Endothelial cell of umbilical vein (primary cell): Measurements from ENCODE around the gene SHKBP1. TPM values are rescaled to one million over a fixed set of nuclear protein-coding genes. Genes with fewer than 3 reads are reported as not detected.

Source experiments
- BruUV-seq: library from RNA; stranded (reverse); fragments of 400-500 nt; replicated peaks from 2 replicates; lab custom pipeline; 2021; lab: Mats Ljungman, UMichigan
- CTCF ChIA-PET: fragments of 300-600, 350-600 bp; sonication (Branson Sonifier 250); formaldehyde crosslinking; loops from one replicate; lab custom pipeline; 2021; ENCODE audit warnings: antibody characterized with exemption, inconsistent platforms; lab: Charles Lee
- POLR2A ChIA-PET: fragments of 300-600, 350-600 bp; sonication (Branson Sonifier 250); formaldehyde crosslinking; loops from one replicate; lab custom pipeline; 2021; ENCODE audit warnings: antibody characterized with exemption, inconsistent platforms; lab: Charles Lee
- DNase-seq: peaks from one replicate; pipeline ENCODE4 v3.0.0-alpha.2; 2011; ENCODE audit warnings: low read depth, low spot score
- FAIRE-seq: peaks from 2 replicates; lab custom pipeline; 2011; peaks lifted over from hg19 to GRCh38; lab: Jason Lieb, UNC
- H2AFZ ChIP-seq: 2 replicates; pipeline ENCODE4 v1.6.0; 2012; ENCODE audit warnings: low read depth, low read length, control low read depth, inconsistent platforms
- H3K27ac ChIP-seq: 2 replicates; pipeline ENCODE4 v1.5.1; 2011; ENCODE audit warnings: low read depth, mild to moderate bottlenecking, control low read depth, low read length, moderate library complexity; ENCODE audit not compliant: insufficient read depth
- H3K27me3 ChIP-seq, 2 experiments: 2 replicates each; pipeline versions ENCODE4 v1.6.0 to v1.6.1; 2011; ENCODE audit warnings: low read length in 2 of 2, mixed read lengths in 1 of 2; ENCODE audit not compliant: control insufficient read depth in 2 of 2, insufficient read depth in 2 of 2
- H3K36me3 ChIP-seq, 2 experiments: 2 replicates in 1 of 2; 3 replicates in 1 of 2; pipeline ENCODE4 v1.5.1; 2011; ENCODE audit warnings: low read length in 2 of 2, mild to moderate bottlenecking in 1 of 2, moderate library complexity in 1 of 2; ENCODE audit not compliant: control insufficient read depth in 2 of 2, insufficient read depth in 2 of 2; ENCODE audit errors: extremely low read depth in 1 of 2
- H3K4me1 ChIP-seq: 3 replicates; pipeline ENCODE4 v1.5.1; 2011; ENCODE audit warnings: mild to moderate bottlenecking, low read length; ENCODE audit not compliant: control insufficient read depth, insufficient read depth; ENCODE audit errors: extremely low read depth
- H3K4me2 ChIP-seq: 2 replicates; pipeline ENCODE4 v1.6.1; 2011; ENCODE audit warnings: low read length, control low read depth, mixed read lengths; ENCODE audit not compliant: insufficient read depth
- H3K4me3 ChIP-seq, 3 experiments: fragments of 200-600 bp in 1 of 3; sonication (generic), shearing (Covaris generic) in 1 of 3; replicated peaks in 1 of 3; 2 replicates each; pipeline ENCODE4 v1.5.1; 2011 to 2016; ENCODE audit warnings: control low read depth in 3 of 3, low read length in 3 of 3, mild to moderate bottlenecking in 2 of 3, inconsistent platforms in 1 of 3, low read depth in 1 of 3, moderate library complexity in 1 of 3; ENCODE audit not compliant: insufficient read depth in 1 of 3
- H3K79me2 ChIP-seq: 2 replicates; pipeline ENCODE4 v1.6.0; 2012; ENCODE audit warnings: low read length, inconsistent platforms; ENCODE audit not compliant: control insufficient read depth, insufficient read depth
- H3K9ac ChIP-seq: replicated peaks from 2 replicates; pipeline ENCODE3; 2011; ENCODE audit warnings: low read length, control low read depth; ENCODE audit not compliant: insufficient read depth; ENCODE audit errors: extremely low read depth
- H3K9me1 ChIP-seq: replicated peaks from 3 replicates; pipeline ENCODE4 v1.6.0; 2011; ENCODE audit warnings: mild to moderate bottlenecking, low read length; ENCODE audit not compliant: control insufficient read depth, insufficient read depth; ENCODE audit errors: extremely low read depth
- H3K9me3 ChIP-seq: replicated peaks from 2 replicates; pipeline ENCODE4 v1.5.1; 2012; ENCODE audit warnings: low read length, inconsistent platforms; ENCODE audit not compliant: control insufficient read depth, insufficient read depth
- H4K20me1 ChIP-seq: replicated peaks from 2 replicates; pipeline ENCODE3; 2011; ENCODE audit warnings: mild to moderate bottlenecking, low read length; ENCODE audit not compliant: control insufficient read depth, insufficient read depth; ENCODE audit errors: extremely low read depth
- CTCF ChIP-seq, 2 donors: IDR thresholded peaks; 1 replicate in 1 of 2; 2 replicates in 1 of 2; pipeline ENCODE4 v1.5.1; 2011; ENCODE audit warnings: low read length in 2 of 2, mild to moderate bottlenecking in 2 of 2, moderate library complexity in 2 of 2, control low read depth in 1 of 2, inconsistent platforms in 1 of 2, low read depth in 1 of 2; ENCODE audit not compliant: insufficient read depth in 1 of 2; ENCODE audit errors: extremely low read depth in 1 of 2
- EZH2 ChIP-seq: IDR thresholded peaks from 2 replicates; pipeline ENCODE4 v1.6.1; 2012; ENCODE audit warnings: borderline replicate concordance, low read depth, mild to moderate bottlenecking, moderate library complexity, low read length, inconsistent platforms; ENCODE audit not compliant: severe bottlenecking
- FOS ChIP-seq: IDR thresholded peaks from 2 replicates; pipeline ENCODE4 v1.6.1; 2011; ENCODE audit warnings: mild to moderate bottlenecking, low read length, moderate library complexity, borderline replicate concordance; ENCODE audit not compliant: insufficient read depth
- GATA2 ChIP-seq: IDR thresholded peaks from 2 replicates; pipeline ENCODE4 v1.7.0; 2011; ENCODE audit warnings: low read depth, mild to moderate bottlenecking, moderate library complexity, mixed read lengths, low read length; ENCODE audit not compliant: insufficient read length, insufficient read depth
- MAX ChIP-seq: IDR thresholded peaks from 2 replicates; pipeline ENCODE4 v1.6.1; 2011; ENCODE audit not compliant: insufficient read depth, insufficient read length
- dilution Hi-C: fragments of 300-500 bp; cut with MboI; formaldehyde crosslinking; loops from one replicate; pipeline ENCODE4 v1.15.0; 2019; ENCODE audit warnings: low sequenced_read_pairs; ENCODE audit not compliant: extremely low pct_ligation_motif_present
- intact Hi-C: fragments of 100-400 bp; cut with micrococcal nuclease; formaldehyde crosslinking; loops from one replicate; pipeline ENCODE4 v1.10.0; 2022
- polyA plus RNA-seq, 4 experiments: library from polyadenylated mRNA; depleted of rRNA in 3 of 4; stranded (reverse) in 3 of 4; unstranded in 1 of 4; fragments of >200 nt; gene quantifications; 2 replicates each; pipeline versions ENCODE4 v1.2.1 to v1.2.3, GENCODE V29; 2011 to 2012; ENCODE audit warnings: missing spikeins in 1 of 4
- total RNA-seq: library from RNA; stranded (reverse); gene quantifications from 2 replicates; pipeline ENCODE4 v1.2.3, GENCODE V29; 2021

The SHKBP1 gene
- total and polyA plus RNA-seq, 2 donors (not counting 3 experiments of a cell fraction or from before 2014, with no cell fraction given) = 106 to 113 TPM

GRCh38 chr19:40556953-40557530 is 19.6 kb upstream of the SHKBP1 start:
- Histone ChIP-seq H3K4me3 (no peak overlapping the region), H3K4me2 (no peak overlapping the region), H3K4me1 (no peaks in the 10 kb centered on the region), H3K9ac (no peak overlapping the region), H3K36me3 (no peaks in the 10 kb centered on the region), H4K20me1 (no peaks in the 10 kb centered on the region), H3K9me3 (no peaks in the 10 kb centered on the region), H2AFZ (no peak overlapping the region), H3K79me2 (no peaks in the 10 kb centered on the region), H3K27ac (no peak overlapping the region), H3K27me3 (peaks cover 21 to 23% of the 10 kb centered on the region in 2 experiments), H3K9me1 (no peaks in the 10 kb centered on the region)
- TF ChIP-seq EZH2 (no peak), GATA2 (no peak), FOS (no peak)
- FAIRE-seq = no peak
- ChIA-PET CTCF (interaction anchor here (1.0 to 4.1 kb wide), 5 partner anchors 9 to 78 kb away, joined by 3 to 19 read pairs (median 5); no protein-coding TSS in a partner anchor), POLR2A (no interaction called here)
- intact Hi-C loops = no loop called here
- dilution Hi-C loops = no loop called here
- DNase-seq = no peak
- no TSS peak for BruUV-seq

GRCh38 chr19:40559394-40559793 is 17.3 kb upstream of the SHKBP1 start:
- Histone ChIP-seq H3K4me3 (no peak overlapping the region), H4K20me1 (no peaks in the 10 kb centered on the region), H3K36me3 (no peaks in the 10 kb centered on the region), H3K9me1 (no peaks in the 10 kb centered on the region), H3K9me3 (no peaks in the 10 kb centered on the region), H3K27me3 (peaks cover 9 to 13% of the 10 kb centered on the region in 2 experiments), H3K79me2 (no peaks in the 10 kb centered on the region), H3K9ac (no peak overlapping the region), H3K4me2 (no peak overlapping the region), H2AFZ (no peak overlapping the region), H3K4me1 (no peaks in the 10 kb centered on the region), H3K27ac (no peak overlapping the region)
- TF ChIP-seq CTCF (IDR thresholded peaks at IDR 0.05; ENCODE audit: extremely low read depth in 1 of 2, insufficient read depth in 1 of 2, low read depth in 1 of 2, low read length in 2 of 2) (no peak), MAX (no peak)
- intact Hi-C loops (no loop called here), dilution Hi-C loops (no loop called here)
- BruUV-seq = no TSS peak
- no peak for FAIRE-seq
- POLR2A ChIA-PET = no interaction called here
- no peak for DNase-seq
- CTCF ChIA-PET = interaction anchor here (0.8 to 4.1 kb wide), 3 partner anchors 11 to 36 kb away, joined by 3 to 19 read pairs (median 4); no protein-coding TSS in a partner anchor
